CD4-positive, alpha-beta T cell treated with Interleukin-6 for 4 hours (primary cell): ENCODE results near the gene SMTNL1.
A peak's percentile ranks its signal among the peaks of the same experiment; 100 is the strongest.

Experiments used
- DNase-seq: peaks from one replicate; pipeline ENCODE4 v3.0.0-alpha.2; 2020; ENCODE audit warnings: mixed read lengths

SMTNL1 gene

GRCh38 chr11:57536947-57537619, at the start of gene SMTNL1:
TSS of gene SMTNL1 (plus strand) at chr11:57537595. CDS start at chr11:57542643, 5,048 bp downstream.
- DNase-seq, result no peak

- DNase-seq, result no peak
Observed at GRCh38 chr11:57487920-57488659, 49.3 kb upstream of the SMTNL1 start.

- DNase-seq, result no peak
Observed at GRCh38 chr11:57490456-57491248, 46.7 kb upstream of the SMTNL1 start.

- DNase-seq, result peak; percentile 61
Observed at GRCh38 chr11:57491371-57492061, 45.9 kb upstream of the SMTNL1 start.

- DNase-seq, result peak; percentile 82
Observed at GRCh38 chr11:57493507-57494503, 43.6 kb upstream of the SMTNL1 start.

- no peak for DNase-seq
Observed at GRCh38 chr11:57496109-57496820, 41.1 kb upstream of the SMTNL1 start.

GRCh38 chr11:57497303-57498247, 39.8 kb upstream of the SMTNL1 start:
- no peak for DNase-seq

- DNase-seq, result no peak
Observed at GRCh38 chr11:57498540-57498939, 38.9 kb upstream of the SMTNL1 start.

- peak; percentile 45 for DNase-seq
Observed at GRCh38 chr11:57499413-57499982, 37.9 kb upstream of the SMTNL1 start.

GRCh38 chr11:57499983-57500461, 37.4 kb upstream of the SMTNL1 start:
- no peak for DNase-seq

- no peak for DNase-seq
Observed at GRCh38 chr11:57500515-57500914, 36.9 kb upstream of the SMTNL1 start.

- DNase-seq, result no peak
Observed at GRCh38 chr11:57500926-57501325, 36.5 kb upstream of the SMTNL1 start.

GRCh38 chr11:57501953-57502352, 35.4 kb upstream of the SMTNL1 start:
- no peak for DNase-seq

- DNase-seq, result no peak
Observed at GRCh38 chr11:57502376-57502775, 35.0 kb upstream of the SMTNL1 start.

- DNase-seq, result no peak
Observed at GRCh38 chr11:57502870-57503269, 34.5 kb upstream of the SMTNL1 start.

GRCh38 chr11:57504511-57504910, 32.9 kb upstream of the SMTNL1 start:
- DNase-seq, result no peak

- DNase-seq, result no peak
Observed at GRCh38 chr11:57506522-57506921, 30.9 kb upstream of the SMTNL1 start.

- no peak for DNase-seq
Observed at GRCh38 chr11:57508341-57509170, 28.8 kb upstream of the SMTNL1 start.
